Chondrocyte (in vitro differentiated cells): Measurements from ENCODE around the gene RPL3. TPM values are rescaled to one million over a fixed set of nuclear protein-coding genes. Genes with fewer than 3 reads are reported as not detected.

Experiments
- DNase-seq: peaks from one replicate; pipeline ENCODE4 v3.0.0; 2021; ENCODE audit warnings: mixed read lengths, low spot score
- H3K27ac Mint-ChIP-seq: one replicate; pipeline ENCODE4 v1.8.0; 2021; ENCODE audit warnings: mild to moderate bottlenecking, moderate library complexity, mixed read lengths; ENCODE audit not compliant: unreplicated experiment
- H3K27me3 Mint-ChIP-seq: 2 replicates; pipeline ENCODE4 v1.8.0; 2021; ENCODE audit warnings: low read depth, mixed read lengths
- H3K36me3 Mint-ChIP-seq: 2 replicates; pipeline ENCODE4 v1.8.0; 2021; ENCODE audit warnings: low read depth, mixed read lengths
- H3K4me1 Mint-ChIP-seq: 2 replicates; pipeline ENCODE4 v1.8.0; 2021; ENCODE audit warnings: low read depth, mild to moderate bottlenecking, mixed read lengths
- H3K4me3 Mint-ChIP-seq: one replicate; pipeline ENCODE4 v1.8.0; 2021; ENCODE audit warnings: mild to moderate bottlenecking, moderate library complexity, mixed read lengths; ENCODE audit not compliant: unreplicated experiment
- H3K9me3 Mint-ChIP-seq: 2 replicates; pipeline ENCODE4 v1.8.0; 2021; ENCODE audit warnings: low read depth, mixed read lengths
- total RNA-seq: library from RNA; stranded (reverse); gene quantifications from 3 replicates; pipeline ENCODE4 v1.2.1, GENCODE V29; 2021
- TF ChIP-seq, protein P1 (sequence below): fragments of 200-600 bp; sonication (generic); IDR thresholded peaks from 2 replicates; pipeline ENCODE4 v1.5.0; 2021; ENCODE audit warnings: antibody characterized with exemption, mild to moderate bottlenecking, moderate library complexity

The RPL3 gene
- total RNA-seq, 1 donor from 2014 or later = 1,326 TPM

GRCh38 chr22:39266398-39267030, 52.9 kb downstream of the RPL3 start:
- Mint-ChIP-seq H3K4me3 (no peak overlapping the region), H3K27ac (peak overlapping the region; percentile 36), H3K4me1 (peaks cover 3% of the 10 kb centered on the region), H3K36me3 (no peaks in the 10 kb centered on the region), H3K9me3 (peaks cover 10% of the 10 kb centered on the region), H3K27me3 (no peaks in the 10 kb centered on the region)
- TF ChIP-seq, protein P1, sequence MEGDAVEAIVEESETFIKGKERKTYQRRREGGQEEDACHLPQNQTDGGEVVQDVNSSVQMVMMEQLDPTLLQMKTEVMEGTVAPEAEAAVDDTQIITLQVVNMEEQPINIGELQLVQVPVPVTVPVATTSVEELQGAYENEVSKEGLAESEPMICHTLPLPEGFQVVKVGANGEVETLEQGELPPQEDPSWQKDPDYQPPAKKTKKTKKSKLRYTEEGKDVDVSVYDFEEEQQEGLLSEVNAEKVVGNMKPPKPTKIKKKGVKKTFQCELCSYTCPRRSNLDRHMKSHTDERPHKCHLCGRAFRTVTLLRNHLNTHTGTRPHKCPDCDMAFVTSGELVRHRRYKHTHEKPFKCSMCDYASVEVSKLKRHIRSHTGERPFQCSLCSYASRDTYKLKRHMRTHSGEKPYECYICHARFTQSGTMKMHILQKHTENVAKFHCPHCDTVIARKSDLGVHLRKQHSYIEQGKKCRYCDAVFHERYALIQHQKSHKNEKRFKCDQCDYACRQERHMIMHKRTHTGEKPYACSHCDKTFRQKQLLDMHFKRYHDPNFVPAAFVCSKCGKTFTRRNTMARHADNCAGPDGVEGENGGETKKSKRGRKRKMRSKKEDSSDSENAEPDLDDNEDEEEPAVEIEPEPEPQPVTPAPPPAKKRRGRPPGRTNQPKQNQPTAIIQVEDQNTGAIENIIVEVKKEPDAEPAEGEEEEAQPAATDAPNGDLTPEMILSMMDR = no peak
- no peak for DNase-seq

GRCh38 chr22:39265143-39265886, 54.1 kb downstream of the RPL3 start:
- Mint-ChIP-seq H3K27ac (no peak overlapping the region), H3K36me3 (no peaks in the 10 kb centered on the region), H3K9me3 (peaks cover 14% of the 10 kb centered on the region), H3K27me3 (no peaks in the 10 kb centered on the region), H3K4me3 (no peak overlapping the region), H3K4me1 (peaks cover 3% of the 10 kb centered on the region)
- no peak for DNase-seq
- TF ChIP-seq, protein P1 = no peak

GRCh38 chr22:39264349-39265038, 54.9 kb downstream of the RPL3 start:
- Mint-ChIP-seq H3K27ac (no peak overlapping the region), H3K9me3 (peaks cover 14% of the 10 kb centered on the region), H3K4me3 (no peak overlapping the region), H3K27me3 (no peaks in the 10 kb centered on the region), H3K4me1 (peaks cover 8% of the 10 kb centered on the region), H3K36me3 (no peaks in the 10 kb centered on the region)
- TF ChIP-seq, protein P1 = no peak
- no peak for DNase-seq

- Mint-ChIP-seq H3K27me3 (no peaks in the 10 kb centered on the region), H3K4me3 (no peak overlapping the region), H3K27ac (no peak overlapping the region), H3K4me1 (peaks cover 8% of the 10 kb centered on the region), H3K9me3 (peaks cover 14% of the 10 kb centered on the region), H3K36me3 (no peaks in the 10 kb centered on the region)
- DNase-seq = no peak
- TF ChIP-seq, protein P1 = no peak
These were observed 55.6 kb downstream of the RPL3 start for GRCh38 chr22:39263626-39264348.

Other genes with a start within 250 kb of the RPL3 start
- 0.56 to 0.94 TPM (median 0.87 TPM) in 3 replicates for gene APOBEC3G, start 242.3 kb downstream of the RPL3 start, total RNA-seq
- gene APOBEC3H, start 222.4 kb downstream of the RPL3 start, total RNA-seq = not detected in 3 replicates
- 3.6 to 6.9 TPM (median 4.7 TPM) in 3 replicates for gene CBX7, start 166.9 kb downstream of the RPL3 start, total RNA-seq
- 10.5 to 16.9 TPM (median 16.5 TPM) in 3 replicates for gene PDGFB, start 74.6 kb downstream of the RPL3 start, total RNA-seq
- gene SYNGR1, start 30.4 kb upstream of the RPL3 start, total RNA-seq = 15.0 to 18.4 TPM (median 16.5 TPM) in 3 replicates
- 17.1 to 24.5 TPM (median 21.3 TPM) in 3 replicates for gene TAB1, start 80.2 kb upstream of the RPL3 start, total RNA-seq
- 3.6 to 6.4 TPM (median 6.1 TPM) in 3 replicates for gene MGAT3, start 137.4 kb upstream of the RPL3 start, total RNA-seq
- 22.7 to 24.0 TPM (median 23.0 TPM) in 3 replicates for gene MIEF1, start 182.7 kb upstream of the RPL3 start, total RNA-seq
- gene ATF4, start 200.9 kb upstream of the RPL3 start, total RNA-seq = 128 to 541 TPM (median 513 TPM) in 3 replicates
- gene RPS19BP1, start 213.1 kb upstream of the RPL3 start, total RNA-seq = 44.1 to 52.3 TPM (median 47.9 TPM) in 3 replicates